RWPE1 (cell line): ENCODE measurements around the gene POLE3.

ENCODE experiments used
- CTCF ChIA-PET: fragments of 350-600 bp; sonication (Branson Sonifier 250); formaldehyde crosslinking; extraction: SDS; loops from one replicate; lab custom pipeline; 2021; lab: Yijun Ruan, JAX
- POLR2A ChIA-PET: fragments of 400-600 bp; formaldehyde crosslinking; extraction: SDS; loops from one replicate; lab custom pipeline; 2020; ENCODE audit warnings: antibody characterized with exemption; ENCODE audit not compliant: low non-redundant PET; lab: Yijun Ruan, JAX
- DNase-seq: peaks from one replicate; pipeline ENCODE4 v3.0.0; 2012; ENCODE audit warnings: low spot score
- H3K27ac ChIP-seq: fragments of 450-650 bp; 2 replicates; pipeline ENCODE4 v1.5.1; 2017
- CTCF ChIP-seq: fragments of 450-650 bp; conservative IDR thresholded peaks from 2 replicates; pipeline ENCODE4 v1.5.1; 2017; ENCODE audit warnings: low read depth, mild to moderate bottlenecking

The POLE3 gene

GRCh38 chr9:113397203-113397631 lies 13.3 kb downstream of the POLE3 start:
- CTCF ChIA-PET = interaction anchor here (0.6 kb wide), 1 partner anchor 8 kb away, joined by 3 read pairs; no protein-coding TSS in a partner anchor
- TF ChIP-seq CTCF = no peak
- POLR2A ChIA-PET = no interaction called here
- DNase-seq = no peak
- no peak overlapping the region for H3K27ac ChIP-seq

DNA sequence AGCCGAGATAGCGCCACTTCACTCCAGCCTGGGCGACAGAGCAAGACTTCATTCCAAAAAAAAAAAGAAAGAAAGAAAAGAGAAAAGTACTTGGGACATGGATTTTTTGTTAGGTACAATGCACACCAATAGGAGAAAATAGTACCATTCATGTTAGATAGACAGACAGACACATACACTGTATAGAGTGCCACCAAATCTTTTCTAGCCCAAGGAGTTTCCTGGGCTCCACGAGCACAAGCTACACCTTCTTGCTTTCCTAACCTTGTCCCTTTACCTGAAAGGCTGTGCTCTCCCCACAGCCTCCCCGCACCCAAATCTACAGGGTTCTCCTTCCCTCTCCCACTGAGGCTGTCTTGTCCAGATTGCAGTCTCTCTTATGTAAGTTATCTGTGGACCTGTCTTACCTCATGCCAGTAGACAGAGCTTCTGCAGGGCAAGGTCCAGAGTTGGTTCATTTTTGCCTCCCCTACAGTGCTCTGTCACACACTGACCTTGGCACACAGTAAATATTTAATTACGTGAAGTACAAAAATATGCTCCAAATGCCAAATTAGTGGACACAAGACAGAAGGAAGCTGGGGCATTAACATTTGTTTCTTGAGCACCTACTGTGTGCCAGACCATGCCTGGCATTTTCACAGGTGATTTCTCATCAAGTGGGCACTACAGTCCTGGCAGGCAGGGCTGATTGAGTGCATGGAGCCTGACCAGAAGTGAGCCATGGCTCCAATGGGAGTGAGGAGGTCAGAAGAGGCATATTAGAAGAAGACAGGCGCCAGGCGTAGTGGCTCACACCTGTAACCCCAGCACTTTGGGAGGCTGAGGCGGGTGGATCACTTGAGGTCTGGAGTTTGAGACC lies 15.2 kb downstream of the POLE3 start:
- DNase-seq = no peak
- TF ChIP-seq CTCF = no peak
- no peak overlapping the region for H3K27ac ChIP-seq
- ChIA-PET CTCF (no interaction called here), POLR2A (interaction anchor here (0.8 kb wide), 1 partner anchor 198 kb away, joined by 4 read pairs; no protein-coding TSS in a partner anchor)

DNA sequence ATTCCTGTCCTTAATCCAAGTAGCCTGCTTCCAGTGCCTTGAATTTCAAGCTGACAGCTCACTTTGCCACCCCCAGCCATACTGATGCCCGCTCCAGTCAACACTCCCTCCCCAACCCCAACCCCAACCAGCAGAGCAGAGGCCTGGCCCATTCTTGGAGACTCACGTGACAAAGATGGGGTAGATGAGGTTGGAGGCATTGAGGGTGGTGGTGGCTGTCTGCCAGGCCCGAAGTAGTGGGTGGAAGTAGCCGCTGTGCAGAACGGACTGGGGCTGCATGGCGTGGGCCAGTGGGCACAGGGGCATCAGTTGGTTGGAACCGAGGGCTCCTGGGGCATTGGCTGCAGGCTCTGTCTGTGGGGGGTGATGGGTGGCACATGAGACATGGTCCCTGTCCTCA lies 17.2 kb downstream of the POLE3 start:
- ChIA-PET CTCF (no interaction called here), POLR2A (no interaction called here)
- no peak for DNase-seq
- H3K27ac ChIP-seq = no peak overlapping the region
- no peak for TF ChIP-seq CTCF

DNA sequence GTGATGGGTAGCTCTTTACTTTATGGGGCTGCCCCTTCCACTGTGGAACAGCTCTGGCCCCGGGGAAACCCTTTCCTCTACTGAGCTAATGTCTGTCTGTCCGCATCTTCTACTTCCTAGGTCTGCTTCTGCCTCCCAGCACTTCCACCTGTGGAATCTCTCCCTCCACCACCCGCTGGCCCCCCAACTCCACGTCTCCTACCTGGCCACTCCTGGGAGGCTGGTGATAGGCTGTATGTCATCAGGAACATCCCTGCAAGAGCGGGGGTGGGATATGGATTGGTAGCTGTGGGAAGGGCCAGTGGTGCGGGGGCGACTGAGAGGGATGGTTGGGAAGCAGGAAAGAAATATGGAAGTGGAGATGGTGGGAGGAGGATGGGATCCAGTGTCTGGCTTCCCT lies 18.6 kb downstream of the POLE3 start:
- no peak for TF ChIP-seq CTCF
- POLR2A ChIA-PET = no interaction called here
- no peak for DNase-seq
- CTCF ChIA-PET = no interaction called here
- H3K27ac ChIP-seq = no peak overlapping the region

DNA sequence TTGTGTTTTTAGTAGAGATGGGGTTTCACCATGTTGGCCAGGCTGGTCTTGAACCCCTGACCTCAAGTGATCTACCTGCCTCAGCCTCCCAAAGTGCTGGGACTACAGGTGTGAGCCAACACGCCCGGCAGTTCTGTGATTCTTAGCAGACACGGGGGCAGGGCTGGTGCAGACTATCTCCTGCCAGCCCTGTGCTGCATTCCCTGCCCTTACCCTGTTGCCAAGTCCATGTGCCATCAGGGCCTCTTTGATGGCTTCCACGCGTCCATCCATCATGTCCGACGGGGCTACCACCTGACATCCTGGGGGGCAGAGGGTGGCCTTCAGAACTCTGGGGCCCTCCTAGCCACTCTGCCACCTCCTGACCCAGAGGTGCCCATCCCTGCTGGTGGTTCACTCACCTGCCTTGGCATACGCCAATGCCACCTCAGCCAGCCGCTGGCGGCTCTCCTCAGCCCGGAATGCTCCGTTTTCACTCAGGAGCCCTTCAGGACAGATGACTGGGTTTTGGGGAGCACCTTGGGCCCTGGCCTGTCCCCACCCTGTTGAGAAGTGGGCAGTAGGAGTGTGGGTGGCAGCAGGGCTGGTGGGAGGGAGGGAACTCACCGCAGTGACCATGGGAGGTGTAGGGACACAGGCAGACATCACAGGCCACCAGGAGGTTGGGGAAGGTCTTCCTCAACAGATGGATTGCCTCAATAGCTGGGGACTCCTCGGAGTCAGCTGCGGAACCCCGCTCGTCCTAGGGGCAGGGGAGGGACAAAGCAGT lies 20.1 kb downstream of the POLE3 start:
- no peak overlapping the region for H3K27ac ChIP-seq
- no peak for TF ChIP-seq CTCF
- DNase-seq = no peak
- ChIA-PET POLR2A (interaction anchor here (0.5 kb wide), 1 partner anchor 13 kb away, joined by 3 read pairs; no protein-coding TSS in a partner anchor), CTCF (no interaction called here)

DNA sequence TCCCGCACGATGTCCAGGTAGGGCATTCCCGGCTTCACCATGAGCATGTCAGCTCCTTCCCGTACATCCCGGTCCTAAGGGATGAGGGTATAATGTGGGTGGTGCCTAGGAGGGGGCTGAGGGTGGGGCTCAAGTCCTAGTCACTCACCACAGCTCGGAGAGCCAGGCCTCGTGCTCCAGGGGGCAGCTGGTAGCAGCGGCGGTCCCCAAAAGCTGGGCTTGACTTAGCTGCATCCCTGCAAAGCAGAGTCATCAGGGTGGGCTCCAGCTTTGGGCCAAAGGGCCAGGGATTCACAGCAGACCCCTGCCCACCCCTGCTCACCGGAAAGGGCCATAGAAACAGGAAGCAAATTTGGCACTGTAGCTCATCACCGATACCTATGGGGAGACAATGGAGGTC lies 21.0 kb downstream of the POLE3 start:
- ChIA-PET POLR2A (no interaction called here), CTCF (no interaction called here)
- DNase-seq = no peak
- no peak for TF ChIP-seq CTCF
- no peak overlapping the region for H3K27ac ChIP-seq
